NCI-H187 treated with DMSO at 0.1 percent for 48 hours (cell line): ENCODE measurements around the gene ZNF19.

ENCODE experiments used
- DNase-seq: peaks from one replicate; lab custom pipeline; 2025; lab: John Stamatoyannopoulos, UW

Gene ZNF19

DNA sequence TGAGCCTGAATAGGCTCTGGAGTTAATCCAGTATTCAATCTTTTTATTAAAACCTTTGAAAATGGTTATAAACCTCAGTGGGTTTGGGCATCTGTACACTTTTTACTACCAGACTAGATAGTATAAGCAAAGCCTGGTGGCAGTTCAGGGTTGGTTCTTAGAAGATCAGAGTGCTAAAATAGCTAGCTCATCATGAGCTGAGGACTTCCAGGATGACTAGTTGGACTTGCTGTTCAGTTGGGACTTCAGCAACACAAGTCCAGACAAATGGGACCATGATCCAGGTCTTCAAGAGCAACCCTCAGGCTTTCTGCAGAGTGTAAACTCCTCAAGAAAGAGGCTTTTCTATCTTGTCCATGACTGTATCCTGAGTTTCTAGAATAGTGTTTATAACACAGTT, 1.2 kb upstream of the ZNF19 start:
- DNase-seq: no peak

GRCh38 chr16:71484006-71484893, 4.9 kb downstream of the ZNF19 start:
- DNase-seq: peak; percentile 30

DNA sequence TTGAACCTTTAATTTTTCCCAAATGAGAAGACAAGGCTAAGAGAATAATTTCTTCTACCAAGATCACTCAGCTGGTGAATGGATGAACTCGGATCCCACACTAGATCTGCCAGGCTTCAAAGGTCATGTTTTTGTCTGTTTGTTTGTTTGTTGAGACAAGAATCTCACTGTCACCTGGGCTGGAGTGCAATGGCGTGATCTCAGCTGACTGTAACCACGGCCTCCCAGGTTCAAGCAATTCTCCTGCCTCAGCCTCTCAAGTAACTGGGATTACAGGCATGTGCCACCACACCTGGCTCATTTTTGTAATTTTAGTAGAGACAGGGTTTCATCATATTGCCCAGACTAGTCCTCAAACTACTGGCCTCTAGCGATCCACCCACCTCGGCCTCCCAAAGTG, 6.6 kb downstream of the ZNF19 start:
- DNase-seq: no peak

GRCh38 chr16:71480956-71481355, 8.2 kb downstream of the ZNF19 start:
- no peak for DNase-seq

- no peak for DNase-seq
These were observed 9.7 kb downstream of the ZNF19 start for GRCh38 chr16:71479420-71479819.

DNA sequence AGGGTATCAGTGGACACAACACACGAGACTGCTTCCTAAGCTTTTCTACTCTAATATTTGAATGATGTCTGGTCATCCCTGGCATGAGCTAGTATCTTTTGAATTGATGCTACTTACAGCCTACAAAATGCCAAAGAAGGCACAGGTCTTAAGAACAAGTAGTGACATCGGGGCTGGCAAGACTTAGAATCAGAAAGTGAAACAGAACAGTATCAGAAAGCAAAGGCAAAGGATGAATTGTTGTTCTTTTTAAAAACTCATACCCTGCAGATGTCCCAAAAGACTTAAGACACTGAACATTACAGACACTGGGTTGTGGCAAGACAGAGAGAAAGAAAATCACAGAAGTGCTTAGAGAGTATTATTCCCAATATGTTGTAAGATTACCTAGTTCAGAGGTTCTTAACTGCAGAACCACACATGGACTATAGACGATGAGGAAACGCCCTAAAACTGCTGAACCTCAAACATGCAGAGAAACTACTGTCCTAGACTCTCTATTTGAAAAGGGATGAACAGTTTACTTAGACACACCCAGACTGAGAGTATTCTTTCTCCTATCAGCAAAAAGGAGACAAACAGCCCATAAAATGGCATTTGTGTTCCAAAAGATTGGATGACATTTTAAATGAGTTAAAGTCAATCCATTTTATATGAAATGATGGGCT, 12.5 kb downstream of the ZNF19 start:
- no peak for DNase-seq

- no peak for DNase-seq
These were observed 14.3 kb downstream of the ZNF19 start for GRCh38 chr16:71474864-71475263.

DNA sequence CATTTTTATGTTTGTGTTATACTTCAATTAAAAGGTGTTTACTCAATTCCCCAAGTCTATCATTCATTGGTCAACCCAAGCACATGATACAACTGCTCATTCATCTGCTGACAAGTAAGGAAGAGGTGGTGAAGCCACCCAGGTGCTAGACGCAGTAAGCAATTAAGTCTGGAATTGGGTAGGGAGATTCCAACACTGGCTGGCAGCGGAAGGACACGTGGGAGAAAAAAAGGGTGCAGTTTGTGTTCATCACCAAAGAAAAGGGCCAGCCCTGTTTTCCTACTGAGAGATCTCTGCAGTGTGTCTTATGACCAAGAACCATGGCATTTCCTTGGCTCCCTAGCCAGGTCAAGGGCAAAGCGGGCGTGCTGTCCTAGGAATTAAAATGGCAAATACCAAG, 15.2 kb downstream of the ZNF19 start:
- DNase-seq: no peak

GRCh38 chr16:71472931-71473330, 16.2 kb downstream of the ZNF19 start:
- no peak for DNase-seq

DNA sequence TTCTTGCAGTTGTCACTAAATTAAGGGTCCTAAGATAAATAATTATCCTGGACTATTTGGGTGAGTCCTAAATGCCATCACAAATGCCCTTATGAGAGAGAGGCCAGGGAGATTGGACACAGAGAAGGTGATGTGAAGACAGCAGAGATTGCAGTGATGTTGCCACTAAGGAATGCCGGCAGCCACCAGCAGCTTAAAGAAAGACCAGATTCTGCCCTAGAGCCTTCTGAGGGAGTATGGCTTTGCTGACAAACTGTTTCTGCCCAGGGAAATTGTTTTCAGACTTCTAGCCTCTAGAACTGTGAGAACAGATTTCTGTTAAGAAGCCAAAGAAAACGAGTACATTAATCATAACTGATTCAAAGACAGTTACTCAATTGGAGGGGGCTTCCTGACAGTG, 17.1 kb downstream of the ZNF19 start:
- DNase-seq: no peak

DNA sequence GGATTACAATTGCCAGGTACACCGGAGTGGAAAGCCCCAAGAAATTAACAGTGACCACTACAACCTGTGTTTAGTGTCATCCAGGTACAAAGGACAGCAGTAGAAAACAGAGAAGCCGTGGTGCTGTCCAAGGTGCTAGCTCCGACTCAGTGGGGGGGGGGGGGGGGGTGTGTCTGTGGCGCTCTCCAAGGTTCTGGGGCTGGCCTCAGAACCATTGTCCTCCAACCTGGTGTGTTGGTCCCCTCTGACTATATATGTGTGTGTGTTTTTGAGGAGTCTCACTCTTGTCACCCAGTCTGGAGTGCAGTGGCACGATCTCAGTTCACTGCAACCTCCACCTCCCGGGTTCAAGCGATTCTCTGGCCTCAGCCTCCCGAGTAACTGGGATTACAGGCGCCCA, 21.3 kb downstream of the ZNF19 start:
- DNase-seq: no peak

- no peak for DNase-seq
These were observed 24.9 kb downstream of the ZNF19 start for GRCh38 chr16:71464231-71464630.

DNA sequence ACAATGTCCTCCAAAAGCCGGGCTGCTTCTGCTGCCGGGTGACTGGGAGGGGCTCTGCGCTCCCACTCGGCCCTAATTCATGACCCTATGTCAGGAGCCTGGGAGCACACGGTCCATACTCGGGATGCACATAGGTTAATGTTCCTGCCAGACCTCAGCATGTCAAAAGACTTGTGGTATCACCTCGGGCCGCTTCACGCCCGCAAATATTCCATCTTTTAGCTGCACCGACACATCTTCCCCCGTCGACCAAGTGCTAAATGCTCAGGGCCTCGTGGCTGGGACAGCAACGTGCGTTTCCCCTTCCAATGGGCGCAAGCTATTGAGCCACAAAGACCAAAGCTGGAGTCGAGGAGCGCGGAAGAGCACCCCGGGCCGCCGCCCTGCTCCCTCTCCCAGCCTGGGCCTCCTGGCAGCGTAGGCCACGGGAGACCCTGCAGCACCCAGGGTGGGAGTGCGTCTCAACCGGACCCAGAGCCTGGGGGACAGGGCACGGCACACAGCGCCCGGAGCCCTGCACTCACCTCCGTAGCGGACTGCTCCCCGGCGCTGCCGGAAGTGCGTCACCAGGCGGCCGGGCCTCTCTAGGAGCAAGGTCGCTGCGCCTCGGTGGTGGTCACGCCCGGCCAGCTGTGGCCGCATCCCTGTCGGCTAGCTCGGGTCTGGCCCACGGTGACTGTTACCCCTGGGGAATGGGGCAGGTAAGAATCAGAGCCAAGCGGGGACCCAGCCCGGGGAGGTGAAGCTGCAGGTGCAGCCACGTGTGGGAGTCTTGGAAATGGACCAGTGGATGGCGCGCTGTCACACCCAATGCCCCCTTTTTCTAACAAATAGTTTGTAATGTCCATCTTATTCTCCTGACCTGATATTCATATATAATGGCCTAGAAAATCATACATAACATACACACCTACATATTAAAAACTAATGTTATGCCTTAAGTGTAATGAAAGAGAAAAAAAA, 27.2 kb downstream of the ZNF19 start, which contains the start of gene ZNF23:
Gene ZNF23, minus strand, starts transcription at position 562 of the 963 bp plus-strand sequence. CDS start 5,451 bp downstream, outside the sequence.
- DNase-seq: no peak

GRCh38 chr16:71460941-71461340, 28.2 kb downstream of the ZNF19 start:
- DNase-seq: no peak

DNA sequence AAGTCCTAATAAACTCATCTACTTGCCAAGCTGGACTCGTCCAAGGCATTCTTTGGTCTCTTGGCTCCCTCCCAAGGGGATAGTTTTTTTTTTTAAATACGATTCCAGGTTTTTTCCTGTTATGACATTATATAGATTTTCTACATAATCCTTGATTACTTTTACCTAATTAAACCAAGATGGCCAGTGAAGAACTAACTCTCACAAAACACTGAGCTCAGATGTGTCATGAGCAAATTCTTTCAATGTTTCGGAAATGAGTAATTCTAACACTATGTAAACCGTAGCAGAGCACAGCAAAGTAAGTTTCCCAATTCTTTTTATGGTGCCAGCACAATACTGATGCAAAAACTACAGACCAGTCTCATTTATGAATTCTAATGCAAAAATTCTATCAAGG, 28.9 kb downstream of the ZNF19 start:
- DNase-seq: no peak

- no peak for DNase-seq
These were observed 29.6 kb downstream of the ZNF19 start for GRCh38 chr16:71459510-71459909.

DNA sequence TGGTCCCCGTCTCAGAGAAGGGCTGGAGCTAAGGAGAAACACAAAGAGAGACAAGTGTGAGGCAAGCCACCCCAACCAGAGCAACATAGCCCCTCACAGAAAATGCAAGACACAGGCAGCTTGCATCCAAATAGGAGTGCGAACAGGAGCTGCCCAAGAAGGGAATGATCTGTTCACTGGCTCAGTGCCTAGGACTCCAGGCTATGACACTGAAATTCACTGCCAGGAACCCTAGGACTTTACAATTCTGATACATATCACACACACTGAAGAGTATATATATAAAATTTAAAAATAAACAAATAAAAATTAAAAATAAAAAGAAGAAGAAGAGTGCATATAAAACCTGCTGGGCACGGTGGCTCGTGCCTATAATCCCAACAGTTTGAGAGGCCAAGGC, 32.3 kb downstream of the ZNF19 start:
- no peak for DNase-seq

GRCh38 chr16:71453036-71453435, 36.1 kb downstream of the ZNF19 start:
- DNase-seq: no peak

GRCh38 chr16:71449020-71449419, 40.1 kb downstream of the ZNF19 start:
- no peak for DNase-seq

DNA sequence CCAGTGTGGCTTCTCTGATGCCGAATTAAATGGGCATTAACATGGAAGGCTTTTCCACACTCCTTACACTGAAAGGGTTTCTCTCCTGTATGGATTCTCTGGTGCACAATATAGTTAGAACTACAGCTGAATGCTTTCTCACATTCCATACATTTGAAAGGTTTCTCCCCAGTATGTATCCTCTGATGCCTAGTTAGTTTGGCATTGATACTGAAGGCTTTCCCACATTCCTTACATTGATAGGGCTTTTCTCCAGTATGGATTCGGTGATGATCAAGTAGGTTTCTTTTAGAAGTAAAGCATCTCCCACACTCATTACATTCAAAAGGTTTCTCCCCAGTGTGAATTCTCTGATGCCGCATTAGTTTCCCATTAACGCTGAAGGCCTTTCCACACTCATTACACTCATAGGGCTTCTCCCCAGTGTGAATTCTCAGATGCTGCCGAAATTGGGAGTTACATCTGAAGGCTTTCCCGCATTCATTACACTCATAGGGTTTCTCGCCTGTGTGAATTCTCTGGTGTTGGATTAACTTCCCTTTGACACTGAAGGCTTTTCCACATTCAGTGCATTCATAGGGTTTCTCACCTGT, 40.8 kb downstream of the ZNF19 start:
- no peak for DNase-seq

DNA sequence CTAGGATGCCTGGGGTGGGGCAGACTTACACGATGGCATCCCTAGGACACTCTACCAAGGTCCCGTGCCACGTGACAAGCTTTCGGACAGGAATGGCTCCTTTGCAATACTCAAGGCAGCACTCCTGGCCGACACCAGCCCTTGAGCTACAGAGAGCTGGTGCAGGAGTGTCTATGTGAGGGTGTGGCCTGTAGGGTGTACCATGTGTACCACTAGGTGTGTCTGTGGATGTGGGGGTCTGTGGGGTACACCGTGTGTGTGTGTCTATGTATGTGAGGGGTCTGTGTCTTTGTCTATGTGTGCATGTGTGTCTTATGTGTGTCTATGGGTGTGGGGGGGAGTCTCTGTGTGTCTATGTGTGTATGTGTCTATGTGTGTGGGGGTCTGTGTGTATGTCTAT, 45.4 kb downstream of the ZNF19 start:
- DNase-seq: no peak

DNA sequence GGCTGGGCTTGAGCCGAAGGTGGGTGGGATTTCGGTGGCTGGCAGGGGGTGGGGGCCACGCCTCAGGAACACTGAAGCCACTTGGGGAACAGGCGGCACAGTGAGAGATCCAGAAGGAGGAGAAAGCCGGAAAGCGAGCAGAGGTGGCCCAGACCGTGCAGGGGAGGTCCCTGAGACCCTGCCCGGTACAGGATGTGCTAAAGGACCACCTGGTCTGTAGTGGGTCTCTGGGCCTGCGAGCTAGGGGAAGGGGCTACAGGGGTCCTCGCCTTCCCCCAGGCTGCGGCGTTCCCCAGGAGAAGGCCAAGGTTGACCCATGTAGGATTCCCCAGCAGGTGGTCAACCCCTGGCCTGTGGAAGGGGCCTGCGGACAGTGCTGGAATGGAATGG, 47.1 kb downstream of the ZNF19 start, which contains the start of gene TLE7:
Gene TLE7, minus strand, starts transcription at position 4 of the 390 bp plus-strand sequence. CDS start 8,730 bp downstream, outside the sequence.
- no peak for DNase-seq
